ENCODE results near the gene CTNNA3.

Gene CTNNA3

DNA sequence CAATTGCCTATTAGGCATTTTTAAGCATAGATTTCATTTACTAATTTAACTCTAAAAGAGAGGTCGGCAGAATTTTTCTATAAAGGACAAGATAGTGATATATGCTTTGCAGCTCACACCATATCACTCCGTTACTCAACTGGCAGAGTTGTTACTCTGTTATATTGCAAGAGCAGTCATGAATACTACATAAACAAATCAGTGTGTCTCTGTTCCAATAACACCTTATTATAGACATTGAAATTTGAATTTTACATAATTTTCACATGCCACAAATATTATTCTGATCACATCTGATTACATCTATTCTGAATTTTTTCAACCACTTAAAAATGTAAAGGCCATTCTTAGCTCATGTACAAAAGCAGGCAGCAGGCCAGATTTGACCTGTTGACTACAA lies 1624.1 kb downstream of the CTNNA3 start:
- DNase-seq (ENCODE audit: low spot score), result no peak

DNA sequence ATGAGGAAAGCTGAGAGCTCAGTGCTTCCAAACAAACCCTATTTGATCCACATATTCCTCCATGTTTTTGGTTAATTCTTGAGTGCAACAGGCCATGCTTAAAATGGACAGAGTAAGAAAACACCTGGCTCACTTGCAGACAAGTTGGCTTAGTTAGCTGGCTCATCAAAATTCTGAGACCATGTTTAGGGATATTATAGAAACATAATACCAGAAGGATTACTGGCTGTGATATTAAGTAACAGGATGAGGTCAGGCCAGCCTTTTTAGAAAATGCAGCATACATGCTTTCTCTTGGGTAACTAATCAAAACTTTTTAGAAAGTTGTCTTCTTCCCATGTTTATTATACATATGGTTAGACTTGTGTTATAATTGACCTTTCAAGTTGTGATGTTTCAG lies 1637.4 kb downstream of the CTNNA3 start:
- no peak for DNase-seq (ENCODE audit: low spot score)

DNA sequence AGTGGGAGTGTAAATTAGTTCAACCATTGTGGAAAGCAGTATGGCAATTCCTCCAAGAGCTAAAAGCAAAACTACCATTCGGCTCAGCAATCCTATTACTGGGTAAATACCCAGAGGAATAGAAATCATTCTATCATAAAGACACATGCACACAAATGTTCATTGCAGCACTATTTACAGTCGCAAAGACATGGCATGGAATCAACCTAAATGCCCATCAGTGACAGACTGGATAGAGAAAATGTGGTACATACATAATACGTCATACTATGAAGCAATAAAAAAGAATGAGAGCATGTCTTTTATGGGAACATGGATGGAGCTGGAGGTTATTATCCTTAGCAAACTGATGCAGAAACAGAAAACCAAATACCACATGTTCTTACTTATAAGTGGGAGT lies 1646.7 kb downstream of the CTNNA3 start:
- DNase-seq (ENCODE audit: low spot score), result no peak

DNA sequence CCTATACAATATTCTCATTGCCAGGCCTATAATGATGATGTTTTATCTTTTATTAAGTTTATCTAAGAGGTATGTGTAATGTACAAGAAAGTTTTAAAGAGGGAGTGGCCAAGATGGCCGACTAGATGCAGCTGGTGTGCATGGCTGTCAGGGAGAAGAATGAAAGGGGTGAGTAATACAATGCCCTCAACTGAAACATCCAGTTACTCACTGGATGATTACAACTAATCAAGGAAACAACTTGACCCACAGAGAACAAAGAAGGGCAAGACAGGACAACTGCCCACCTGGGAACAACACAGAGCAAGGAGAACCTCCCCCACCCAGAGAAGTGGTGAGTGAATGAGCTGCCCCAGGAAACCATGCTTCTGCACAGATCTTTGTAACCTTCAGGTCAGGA lies 1650.1 kb downstream of the CTNNA3 start:
- no peak for DNase-seq (ENCODE audit: low spot score)

DNA sequence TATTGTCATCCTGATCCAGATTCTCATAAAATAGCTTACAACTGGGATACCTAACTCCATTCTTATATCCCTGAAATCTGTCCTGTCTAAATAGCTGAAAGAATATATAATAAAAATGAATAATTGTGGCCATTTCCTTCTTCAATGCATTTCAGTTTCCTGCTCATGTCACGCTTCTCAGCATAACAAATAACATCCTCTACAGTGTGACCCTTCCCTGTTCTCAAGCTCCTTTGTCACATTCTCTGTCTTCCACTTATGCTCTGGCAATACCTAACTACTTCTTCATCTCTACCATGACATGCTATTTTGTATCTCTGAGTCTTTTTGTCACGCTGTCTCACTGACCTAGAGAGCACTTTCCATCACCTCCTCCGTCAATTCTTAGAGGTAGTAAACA lies 1654.2 kb downstream of the CTNNA3 start:
- DNase-seq (ENCODE audit: low spot score), result no peak

DNA sequence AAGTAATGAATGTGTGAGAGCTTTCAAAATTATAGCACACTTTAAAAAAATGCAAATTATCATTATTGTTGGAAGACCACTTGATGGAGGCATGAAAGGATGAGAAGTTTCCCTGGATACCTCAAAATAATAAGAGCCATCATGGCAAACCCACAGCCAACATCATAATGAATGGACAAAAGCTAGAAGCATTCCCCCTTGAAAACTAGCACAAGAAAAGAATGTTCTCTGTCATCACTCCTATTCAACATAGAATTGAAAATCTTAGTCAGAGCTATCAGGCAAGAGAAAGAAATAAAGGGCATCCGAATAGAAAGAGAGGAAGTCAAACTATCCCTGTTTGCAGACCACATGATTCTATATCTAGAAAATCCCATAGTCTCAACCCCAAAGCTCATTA lies 1657.4 kb downstream of the CTNNA3 start:
- DNase-seq (ENCODE audit: low spot score), result no peak

DNA sequence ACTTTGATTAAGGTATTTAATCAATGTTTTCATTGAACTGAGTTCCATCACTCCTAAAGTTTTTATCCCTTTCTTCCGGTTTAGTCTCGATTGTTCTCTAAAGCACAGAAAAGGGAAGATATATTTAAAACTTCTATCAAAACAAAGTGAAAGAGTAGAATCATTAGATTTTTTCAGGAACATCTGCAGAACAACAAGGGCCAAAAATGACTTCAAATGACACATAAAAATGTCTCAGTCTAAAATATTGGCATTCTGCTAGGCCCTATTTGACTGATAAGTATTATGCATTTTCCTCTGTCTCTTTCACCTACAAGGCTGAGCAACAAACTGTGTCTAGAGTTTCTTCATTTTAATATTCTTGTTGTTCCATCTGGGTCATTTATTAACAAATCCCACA lies 1669.7 kb downstream of the CTNNA3 start:
- DNase-seq (ENCODE audit: low spot score), result no peak

DNA sequence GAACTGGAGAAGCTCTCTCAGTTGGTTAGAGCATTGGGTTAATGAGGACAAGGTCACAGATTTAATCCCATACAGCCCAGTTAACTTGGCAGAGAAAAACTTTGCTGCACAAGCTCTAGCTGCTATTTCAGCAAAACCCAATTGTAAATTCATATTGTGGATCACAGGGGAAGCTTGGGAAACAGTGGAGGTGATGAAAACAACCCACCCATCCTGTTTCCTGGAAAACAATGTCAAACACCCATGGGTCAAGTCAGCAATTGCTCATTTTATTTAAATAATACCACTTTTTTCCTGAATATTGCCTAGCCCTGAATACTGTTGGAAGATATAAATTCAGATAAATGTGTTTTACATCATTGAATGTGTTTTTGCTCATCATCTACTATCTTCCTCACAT lies 1670.8 kb downstream of the CTNNA3 start:
- no peak for DNase-seq (ENCODE audit: low spot score)

DNA sequence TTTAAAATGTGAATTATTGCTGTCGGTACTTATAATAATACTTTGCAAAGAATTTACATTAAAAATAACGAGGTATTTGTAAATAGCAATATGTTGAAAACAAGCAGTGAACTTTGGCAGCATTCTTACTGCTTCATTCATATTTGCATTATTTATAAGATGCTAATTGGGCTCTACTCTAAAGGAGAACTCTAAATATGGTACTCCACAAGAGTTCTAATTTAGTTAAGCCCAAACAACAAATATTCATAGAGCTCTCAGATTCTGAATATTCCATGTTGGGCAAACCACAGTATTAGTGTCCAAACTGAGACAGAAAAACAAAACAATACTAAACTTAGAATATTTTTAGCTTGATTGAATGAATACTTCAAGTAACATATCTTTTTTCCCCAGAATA lies 1674.6 kb downstream of the CTNNA3 start:
- DNase-seq (ENCODE audit: low spot score), result no peak

DNA sequence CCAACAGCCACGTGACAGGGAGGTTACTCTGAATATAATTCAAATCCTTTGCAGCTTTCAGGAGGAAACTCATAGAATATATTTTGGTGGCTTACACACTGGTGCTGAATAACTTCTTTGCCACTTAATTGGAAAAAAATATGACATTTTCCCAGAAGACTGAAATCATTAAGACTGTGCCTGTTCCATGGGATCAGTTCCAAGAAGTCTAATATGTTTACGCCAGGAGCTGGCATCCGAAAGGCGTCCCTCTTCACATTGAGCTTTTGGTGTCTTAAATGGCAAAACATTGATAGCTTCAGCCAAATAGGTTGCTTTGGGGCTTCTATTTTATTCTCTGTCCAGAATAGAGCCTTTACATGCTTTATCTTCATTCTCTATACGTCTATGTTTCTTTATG lies 1687.8 kb downstream of the CTNNA3 start:
- no peak for DNase-seq (ENCODE audit: low spot score)

DNA sequence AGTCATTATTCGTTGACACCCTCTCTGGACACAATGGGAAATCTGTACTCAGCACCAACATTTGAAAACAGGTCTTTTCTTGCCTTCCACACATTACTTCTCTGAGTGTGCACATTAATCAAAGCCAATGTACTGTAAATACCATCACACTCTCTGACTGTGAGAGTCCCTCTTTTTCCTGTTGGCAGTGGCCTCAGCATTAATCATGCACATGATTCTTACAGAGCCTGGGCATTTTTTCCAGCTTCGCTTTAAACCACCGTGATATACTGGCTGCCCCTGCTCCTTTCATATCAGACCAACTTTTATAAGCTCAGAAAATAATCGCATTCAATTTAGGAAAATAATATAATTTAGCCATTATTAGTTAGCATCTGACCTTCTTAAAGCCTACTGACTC lies 1689.6 kb downstream of the CTNNA3 start:
- no peak for DNase-seq (ENCODE audit: low spot score)

DNA sequence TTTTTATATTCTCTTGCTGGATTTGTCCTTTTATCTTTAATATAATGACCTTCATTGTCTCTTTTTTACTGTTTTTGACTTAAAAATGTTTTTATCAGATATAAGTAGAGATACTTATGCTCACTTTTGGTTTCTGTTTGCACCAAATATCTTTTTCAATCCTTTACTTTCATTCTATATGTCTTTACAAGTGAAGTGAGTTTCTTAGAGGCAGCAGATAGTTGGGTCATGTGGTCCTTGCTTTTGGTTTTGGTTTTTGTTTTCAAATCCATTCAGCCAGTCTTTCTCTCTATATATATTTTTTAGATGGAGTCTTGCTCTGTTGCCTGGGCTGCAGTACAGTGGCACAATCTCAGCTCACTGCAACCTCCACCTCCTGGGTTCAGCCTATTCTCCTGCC lies 1702.5 kb downstream of the CTNNA3 start:
- no peak for DNase-seq (ENCODE audit: low spot score)

DNA sequence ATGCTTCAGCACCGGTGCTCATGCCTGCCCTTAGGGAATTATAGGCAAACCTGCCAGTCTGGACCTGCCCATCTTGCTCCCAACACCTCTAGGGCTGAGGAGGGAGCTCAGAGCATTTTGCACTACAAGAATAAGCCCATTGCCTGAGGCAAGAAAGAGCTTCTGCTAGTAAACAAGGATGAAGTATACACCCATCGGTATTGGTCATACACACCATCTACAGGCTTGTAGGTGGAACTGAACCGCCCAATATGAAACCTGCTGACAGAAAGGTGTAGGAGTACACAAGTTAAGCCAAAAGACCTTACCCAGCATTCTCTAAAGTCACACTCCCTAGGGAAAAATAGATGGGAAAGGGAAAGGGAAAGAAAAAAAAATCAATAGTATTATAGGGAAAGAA lies 1727.1 kb downstream of the CTNNA3 start:
- no peak for DNase-seq (ENCODE audit: low spot score)

DNA sequence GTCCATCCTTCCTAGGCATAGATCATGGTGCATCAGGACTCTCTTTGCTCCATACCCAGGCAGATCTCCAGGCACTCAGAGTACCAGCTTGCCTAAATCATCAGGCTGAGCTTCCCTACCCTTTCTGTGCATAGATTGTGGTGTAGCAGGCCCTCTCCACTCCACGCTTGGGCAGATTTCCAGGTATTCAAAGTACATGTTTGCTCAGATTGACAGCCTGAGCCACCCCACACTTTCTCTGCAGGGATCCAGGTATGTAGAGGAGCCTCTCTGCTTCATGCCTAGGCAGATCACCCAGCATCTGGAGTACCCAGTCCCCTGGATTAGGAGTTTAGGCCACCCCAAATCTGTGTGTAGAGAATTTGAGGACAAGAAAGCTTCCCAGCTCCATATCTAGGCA lies 1727.6 kb downstream of the CTNNA3 start:
- DNase-seq (ENCODE audit: low spot score), result no peak

DNA sequence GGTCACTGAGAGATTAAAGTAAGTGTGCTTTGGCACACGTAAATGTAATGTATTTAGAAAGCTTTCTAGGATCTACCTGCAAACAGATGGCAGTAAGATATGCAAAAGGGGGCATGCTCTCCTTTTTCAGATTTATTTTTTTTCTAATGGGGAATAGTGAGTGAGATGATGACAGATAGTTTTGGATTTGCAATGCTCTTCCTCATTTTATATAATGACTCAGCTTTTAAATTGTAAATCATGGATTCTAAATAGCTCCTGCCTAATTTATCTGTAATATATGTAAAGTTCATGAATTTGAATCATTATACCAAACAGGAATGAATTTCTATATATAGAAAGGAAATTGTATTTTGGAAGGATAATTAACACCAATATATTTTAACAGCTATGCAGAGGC lies 1731.8 kb downstream of the CTNNA3 start:
- no peak for DNase-seq (ENCODE audit: low spot score)

DNA sequence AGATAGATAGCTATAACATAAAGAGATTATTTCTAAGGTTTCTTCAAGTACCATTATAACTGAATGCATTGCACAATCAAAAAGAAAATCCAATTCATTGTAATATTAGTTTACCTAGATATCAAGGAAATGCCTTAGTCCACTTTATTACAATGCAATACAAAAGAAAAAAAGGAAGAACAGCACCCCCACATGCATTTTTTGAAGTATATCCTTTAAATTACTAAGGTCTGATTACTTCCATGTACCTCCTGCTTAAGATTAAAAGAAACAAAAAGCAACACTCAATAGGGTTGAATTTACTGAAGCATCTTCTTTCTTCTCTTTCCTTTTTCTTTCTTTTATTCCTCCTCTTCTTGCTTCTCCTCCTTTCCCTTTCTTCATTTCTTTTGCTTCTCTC lies 1743.9 kb downstream of the CTNNA3 start:
- no peak for DNase-seq (ENCODE audit: low spot score)

DNA sequence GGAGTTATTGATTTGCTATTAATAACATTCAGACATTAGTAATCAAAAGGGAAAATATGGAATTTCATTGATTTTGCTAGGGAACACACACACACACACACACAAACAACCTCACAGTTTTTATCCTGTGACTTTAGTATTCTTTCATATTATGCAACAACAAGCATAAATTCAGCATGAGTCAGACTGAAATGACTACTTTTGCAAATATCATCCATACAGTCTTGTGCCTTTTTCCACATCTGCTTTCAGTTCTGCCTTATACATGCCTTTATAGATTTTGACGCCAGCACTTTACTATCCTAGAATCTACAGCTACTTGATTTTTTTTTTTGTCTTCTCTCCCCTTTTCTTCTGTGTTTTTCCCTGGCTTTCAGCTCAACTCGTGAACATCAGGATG lies 1745.9 kb downstream of the CTNNA3 start:
- DNase-seq (ENCODE audit: low spot score), result peak; percentile 4

DNA sequence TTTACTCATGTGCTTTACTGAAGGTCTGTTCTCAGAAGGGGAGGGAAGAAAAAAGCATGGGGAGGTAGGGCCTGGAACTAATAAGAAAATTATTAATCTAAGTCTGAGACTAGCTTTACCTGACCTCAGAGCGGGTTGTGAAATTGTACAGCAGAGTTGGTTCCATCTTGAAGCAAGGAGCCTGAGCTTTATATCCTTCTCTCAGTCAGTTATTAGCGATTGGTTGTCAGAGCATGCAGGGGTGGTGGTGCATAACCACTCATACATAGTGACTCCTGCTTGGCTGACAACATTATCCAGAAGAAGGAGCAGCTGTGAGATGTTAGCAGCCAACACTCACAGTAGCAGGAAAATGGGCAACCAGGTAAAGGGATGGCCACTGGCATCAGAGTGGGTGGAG lies 1746.5 kb downstream of the CTNNA3 start:
- no peak for DNase-seq (ENCODE audit: low spot score)

DNA sequence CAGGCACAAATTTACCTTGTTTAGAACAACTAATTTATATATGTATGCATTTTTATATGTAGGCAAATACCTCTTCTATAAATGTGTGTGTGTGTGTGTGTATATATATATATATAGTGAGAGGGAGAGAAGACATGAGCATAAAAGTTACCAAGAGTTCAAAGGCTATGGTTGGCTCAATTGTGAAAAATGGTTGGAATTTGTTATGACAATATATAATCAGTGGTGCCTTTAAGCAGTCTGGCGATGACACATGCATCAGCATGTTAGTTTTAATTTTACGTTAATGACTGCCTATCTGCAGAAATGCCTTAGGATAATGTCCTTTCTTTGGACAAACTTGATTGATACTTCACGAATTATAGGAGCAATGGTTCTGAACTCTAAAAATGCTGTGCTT lies 1750.9 kb downstream of the CTNNA3 start:
- DNase-seq (ENCODE audit: low spot score), result no peak

DNA sequence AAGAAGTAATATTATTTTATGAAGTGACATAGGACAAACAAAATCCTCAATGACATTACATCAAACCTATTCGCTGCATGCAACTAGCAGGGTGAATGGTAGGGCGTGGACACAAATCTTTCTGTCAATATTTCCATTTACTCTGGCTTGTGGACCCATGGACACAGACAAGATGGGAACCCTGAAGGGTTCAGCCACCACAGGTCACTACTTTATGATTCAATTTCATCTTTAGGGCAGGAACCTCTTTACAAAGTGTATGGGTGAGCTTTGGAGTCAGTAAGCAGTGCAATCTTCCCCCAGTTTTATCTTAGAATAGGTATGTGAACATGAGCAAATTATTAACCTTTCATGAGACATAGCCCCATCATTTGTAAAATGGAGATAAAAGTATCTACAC lies 1752.5 kb downstream of the CTNNA3 start:
- no peak for DNase-seq (ENCODE audit: low spot score)

DNA sequence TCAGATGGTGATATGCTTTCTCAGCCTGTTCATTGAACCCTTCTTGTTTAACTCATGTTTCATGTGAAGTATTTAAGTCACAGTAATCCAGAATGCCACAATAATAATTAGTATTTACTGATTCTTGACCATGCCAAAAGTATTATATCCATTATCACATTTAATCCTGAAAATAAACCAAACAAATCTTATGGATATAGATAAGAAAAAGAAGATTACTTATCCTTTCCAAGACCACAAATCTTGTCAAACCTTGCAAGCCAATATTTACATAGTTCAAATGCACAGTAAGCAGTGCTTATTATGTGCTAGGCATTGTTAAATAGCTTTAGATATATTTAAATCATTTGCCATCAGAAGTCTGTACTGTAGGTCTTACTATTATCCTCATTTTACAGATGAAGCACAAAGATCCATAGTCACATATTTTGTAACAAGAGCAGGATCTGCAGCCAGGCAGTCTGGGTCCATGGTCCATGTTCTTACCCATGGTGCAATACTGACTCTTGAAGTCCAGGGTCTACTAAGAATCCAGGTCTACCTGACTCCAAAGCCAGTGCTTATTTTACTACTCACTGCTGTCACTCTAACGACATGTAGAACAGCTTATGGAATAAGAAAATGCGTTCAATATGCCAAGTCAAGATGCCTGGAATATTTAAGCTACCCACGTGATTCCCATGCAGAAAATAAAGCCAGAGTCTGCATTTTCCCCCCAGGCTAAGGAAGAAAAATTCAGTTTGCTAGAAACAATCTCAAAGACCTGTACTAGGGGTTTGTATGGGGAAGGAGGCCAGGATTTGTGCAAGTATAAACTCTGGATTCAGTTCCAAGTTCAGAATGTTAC lies 1755.0 kb downstream of the CTNNA3 start:
- DNase-seq (ENCODE audit: low spot score), result no peak

DNA sequence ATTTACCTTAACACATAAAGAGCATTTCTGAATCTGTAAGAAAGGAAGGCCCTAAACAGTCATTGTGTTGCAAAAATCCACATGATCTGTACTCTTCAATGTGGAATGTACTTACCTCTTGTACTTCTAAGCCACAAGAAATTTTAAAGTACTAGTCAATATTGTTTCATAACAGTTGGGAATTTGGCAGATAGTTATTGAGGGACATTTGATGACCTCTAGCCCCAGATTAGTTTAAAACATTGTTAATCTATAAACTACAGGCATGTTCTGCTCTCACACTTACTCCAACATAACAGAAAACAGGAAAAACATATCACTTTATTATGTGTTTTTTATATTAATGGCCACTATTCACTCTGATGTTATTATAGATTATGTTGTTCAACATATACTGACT lies 1755.9 kb downstream of the CTNNA3 start:
- no peak for DNase-seq (ENCODE audit: low spot score)

DNA sequence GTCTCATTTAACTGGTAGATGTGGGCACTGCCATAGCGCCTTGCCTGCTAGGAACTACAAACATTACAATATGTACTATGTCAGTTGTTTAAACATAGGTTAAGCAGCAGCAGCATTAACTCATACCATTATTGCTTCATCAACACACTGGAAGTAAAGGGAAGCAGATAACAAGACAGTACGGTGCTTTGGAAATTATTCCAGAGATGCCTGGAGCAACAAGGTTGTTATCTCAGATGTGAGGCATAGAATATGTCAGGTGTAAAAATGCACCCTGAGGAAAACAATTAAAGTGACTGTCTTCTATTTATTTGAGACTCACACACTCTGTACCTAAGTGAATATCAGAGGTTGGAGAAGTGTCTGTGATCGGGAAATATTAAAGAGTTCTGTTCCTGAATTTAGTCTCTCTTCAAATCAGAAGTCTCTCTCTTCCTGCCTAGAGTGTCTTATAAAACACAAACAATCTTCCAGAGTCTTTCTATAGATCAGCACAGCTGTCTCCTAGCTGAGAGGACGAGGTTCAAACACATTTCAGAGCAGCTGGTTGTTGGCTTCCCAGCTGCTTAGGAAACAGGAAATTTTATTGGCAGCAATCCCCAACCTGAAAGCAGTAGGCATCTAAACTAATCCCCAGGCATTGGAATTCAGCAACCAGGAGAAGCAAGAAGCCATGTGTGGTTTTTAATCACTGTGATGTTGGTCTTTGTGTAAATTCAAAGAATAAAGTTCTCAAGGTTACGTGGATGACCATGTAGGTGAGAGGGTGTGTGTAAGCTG lies 1764.5 kb downstream of the CTNNA3 start:
- DNase-seq (ENCODE audit: low spot score), result no peak
